ENCODE measurements around the gene FEM1B.
"Not testable (repeated sequence)": the region's sequence is repeated elsewhere in the genome, so short reads cannot be mapped to it uniquely, and the experiment has no call there.

Gene FEM1B

DNA sequence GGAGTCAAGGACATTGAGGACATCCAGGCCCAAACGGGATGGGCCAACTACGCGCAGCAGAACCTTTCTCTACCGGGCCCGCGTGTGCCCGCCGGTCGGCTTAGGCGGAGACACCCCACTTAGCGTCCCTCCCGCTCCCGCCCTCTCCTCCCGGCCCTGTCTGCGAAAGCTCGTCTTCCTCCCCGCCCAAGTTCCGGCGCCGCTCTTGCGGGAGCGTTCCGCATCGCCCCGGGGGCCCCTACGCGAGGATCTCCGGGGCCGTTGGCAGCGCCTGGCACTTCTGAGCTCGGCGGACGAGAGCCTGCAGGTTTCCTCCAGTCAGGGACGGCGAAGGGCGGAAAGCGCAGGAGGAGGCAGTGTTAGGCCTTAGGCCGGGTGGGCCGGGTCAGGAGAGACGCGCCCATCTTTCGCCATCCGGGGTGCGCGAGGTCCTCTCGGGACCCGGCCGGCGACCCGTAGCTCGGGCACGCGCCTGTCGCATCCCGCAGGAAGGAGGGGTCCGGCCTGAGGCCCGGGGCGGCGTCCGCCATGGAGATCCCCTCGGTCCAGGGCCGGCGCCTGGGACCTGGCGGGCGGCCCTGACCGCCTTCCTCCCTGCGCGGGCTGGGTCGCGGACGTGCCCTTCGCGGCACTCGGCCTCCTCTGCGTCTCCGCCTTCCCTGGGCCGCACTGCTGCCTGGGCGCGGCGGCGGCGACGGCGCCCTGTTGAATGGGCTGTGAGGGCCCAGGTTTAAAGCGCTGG lies at the start of gene FEM1B:
FEM1B (plus strand) TSS at position 143 of the 742 bp plus-strand sequence. CDS start 673 bp downstream, outside the sequence.
- peak; percentile 71 to 82 (median 79) for DNase-seq (ENCODE audit: low read depth in 4 of 4, low spot score in 1 of 4)

DNA sequence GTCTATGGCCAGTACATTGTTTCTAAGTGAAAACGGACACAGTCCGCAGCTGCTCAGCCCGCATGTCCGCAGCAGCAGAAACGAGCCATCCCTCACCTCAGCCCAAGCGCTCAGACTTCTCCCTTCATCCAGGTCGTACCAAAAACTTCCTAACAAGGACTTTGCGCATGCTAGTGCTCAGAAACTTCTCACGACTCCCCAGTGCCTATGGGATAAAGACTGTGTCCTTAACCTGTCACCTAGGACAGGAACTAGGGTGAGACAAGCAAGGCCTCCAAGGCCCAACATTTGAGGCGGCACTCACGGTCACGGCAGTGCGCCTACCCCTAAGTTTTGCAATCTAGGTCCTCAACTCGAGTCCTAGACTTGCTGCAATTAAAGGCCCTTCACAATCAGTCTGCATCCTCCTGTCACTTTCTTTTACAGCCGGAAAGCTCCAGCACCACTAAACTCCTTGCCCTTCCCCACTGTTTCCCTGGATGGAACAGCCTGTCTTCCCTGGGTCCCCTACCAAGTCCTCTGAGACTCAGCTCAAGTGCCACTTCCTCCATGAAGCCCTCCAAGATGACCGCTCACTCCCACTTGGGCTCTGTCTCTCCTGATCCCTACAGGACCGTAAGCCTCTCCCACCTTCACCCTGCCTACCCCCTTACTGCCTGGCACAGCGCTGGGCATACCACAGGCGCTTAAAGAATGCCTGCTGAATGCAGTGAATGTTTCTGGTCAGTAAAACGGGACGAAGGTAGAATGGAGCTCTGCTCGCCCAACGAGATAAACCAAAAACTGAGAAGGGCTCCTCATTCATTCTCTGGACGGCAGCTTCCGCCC lies 49.2 kb upstream of the FEM1B start:
- DNase-seq (ENCODE audit: low read depth in 4 of 4, low spot score in 1 of 4): no peak

DNA sequence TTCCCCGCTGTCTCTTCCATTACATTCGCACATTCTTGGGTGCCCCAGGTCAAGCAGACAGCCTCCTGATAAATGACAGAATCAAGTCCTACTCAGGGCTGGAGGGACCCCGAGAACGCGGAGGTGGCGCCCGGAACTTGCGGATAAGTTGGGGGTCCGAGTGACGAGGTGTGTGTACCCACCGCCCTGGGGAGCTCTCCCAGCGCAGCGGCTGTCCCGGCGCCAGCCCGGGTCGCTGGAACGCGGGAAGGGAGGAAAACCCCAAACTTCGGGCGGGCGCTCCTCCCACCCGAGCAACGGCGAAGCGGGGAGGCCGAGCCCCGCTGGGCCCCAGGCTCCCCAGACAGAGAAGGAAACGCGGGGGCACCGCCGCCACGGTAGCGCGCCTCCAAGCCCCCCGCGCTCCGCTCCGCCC lies 48.6 kb upstream of the FEM1B start:
- DNase-seq (ENCODE audit: low read depth in 4 of 4, low spot score in 1 of 4): no peak

DNA sequence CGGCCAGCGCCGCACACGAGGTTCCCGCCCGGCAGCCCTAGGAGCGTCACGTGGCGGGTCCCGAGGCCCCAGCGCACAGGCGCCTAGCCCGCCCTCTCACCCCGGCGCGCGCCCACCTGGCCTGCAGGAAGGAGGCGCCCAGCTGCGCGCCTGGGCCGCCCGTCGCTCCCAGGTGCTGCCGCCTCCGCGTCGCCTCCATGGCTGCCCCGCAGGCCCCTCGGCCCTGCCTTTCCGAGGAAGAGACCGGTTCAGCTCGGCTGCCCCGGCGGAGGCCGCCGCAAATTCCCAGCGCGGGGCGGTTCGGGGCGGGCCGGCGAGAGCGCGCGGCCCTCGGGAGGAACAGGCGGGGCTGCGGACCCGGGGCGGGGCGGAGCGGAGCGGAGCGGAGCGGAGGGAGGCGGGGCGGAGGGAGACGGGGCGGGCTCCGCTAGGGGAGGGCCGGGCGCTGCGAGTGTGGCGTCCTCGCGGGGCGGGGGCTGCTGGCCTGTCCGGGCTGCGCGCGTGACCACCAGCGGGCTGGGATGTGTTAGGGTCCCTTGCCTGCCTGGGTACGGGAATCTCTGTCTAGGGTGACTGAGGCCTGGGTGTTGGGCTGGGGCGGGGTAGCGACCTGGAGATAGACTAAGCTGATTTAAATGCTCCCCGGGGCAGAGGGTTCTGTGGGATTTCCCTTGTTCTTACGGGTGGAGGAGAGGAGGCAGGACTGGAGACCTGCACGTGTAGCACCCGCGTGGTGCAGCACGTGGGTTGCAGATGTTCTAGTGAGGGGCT lies 48.0 kb upstream of the FEM1B start, which contains the start of gene CLN6:
CLN6 (minus strand) TSS at position 343 of the 771 bp plus-strand sequence; CDS start at position 199, 144 bp downstream.
- DNase-seq (ENCODE audit: low read depth in 4 of 4, low spot score in 1 of 4): peak; percentile 56 to 83 (median 76)

DNA sequence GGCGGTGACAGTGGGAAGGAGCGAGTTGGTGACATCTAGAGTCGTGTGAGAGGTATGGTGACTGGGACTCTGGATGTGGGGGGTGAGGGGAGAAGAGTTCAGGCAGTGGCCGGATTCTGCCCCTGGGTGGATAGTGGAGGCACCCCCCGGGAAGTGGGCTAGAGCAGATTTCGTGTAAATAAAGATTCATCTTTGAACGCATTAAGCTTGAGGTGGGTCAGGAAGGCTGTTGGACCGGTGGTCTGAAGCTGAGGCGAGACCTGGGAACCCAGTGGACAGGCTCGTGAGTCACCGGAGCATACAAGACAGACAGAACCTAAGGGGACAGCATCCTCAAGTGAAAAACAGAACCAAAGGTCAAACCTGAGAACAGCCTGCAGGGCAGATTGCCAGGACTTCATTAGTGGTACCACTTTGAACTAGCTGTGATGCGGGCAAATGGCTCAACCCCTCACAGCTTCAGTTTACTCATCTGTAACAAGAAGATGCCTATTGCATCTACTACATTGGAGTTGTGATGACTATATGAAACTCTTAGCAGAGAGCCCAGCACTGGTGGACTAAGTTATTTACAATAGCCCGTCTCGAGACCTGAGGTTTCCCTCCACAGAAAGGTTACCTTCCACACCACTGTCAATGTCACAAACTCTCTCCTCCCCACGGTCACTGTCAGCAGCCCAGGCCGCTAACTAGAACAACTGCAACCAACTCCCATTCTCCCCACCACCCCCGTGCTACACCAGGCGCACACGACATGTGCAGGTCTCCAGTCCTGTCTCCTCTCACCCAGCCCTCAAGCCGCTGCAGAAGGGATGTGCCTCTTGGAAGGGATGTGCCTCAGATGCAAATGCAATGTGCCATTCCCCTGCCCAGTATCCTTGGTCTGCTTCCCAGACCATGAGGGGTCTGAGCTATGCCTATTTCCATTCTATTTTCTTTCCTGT lies 47.1 kb upstream of the FEM1B start:
- peak in 1 of 4 experiments; percentile 3 for DNase-seq (ENCODE audit: low read depth in 4 of 4, low spot score in 1 of 4)

DNA sequence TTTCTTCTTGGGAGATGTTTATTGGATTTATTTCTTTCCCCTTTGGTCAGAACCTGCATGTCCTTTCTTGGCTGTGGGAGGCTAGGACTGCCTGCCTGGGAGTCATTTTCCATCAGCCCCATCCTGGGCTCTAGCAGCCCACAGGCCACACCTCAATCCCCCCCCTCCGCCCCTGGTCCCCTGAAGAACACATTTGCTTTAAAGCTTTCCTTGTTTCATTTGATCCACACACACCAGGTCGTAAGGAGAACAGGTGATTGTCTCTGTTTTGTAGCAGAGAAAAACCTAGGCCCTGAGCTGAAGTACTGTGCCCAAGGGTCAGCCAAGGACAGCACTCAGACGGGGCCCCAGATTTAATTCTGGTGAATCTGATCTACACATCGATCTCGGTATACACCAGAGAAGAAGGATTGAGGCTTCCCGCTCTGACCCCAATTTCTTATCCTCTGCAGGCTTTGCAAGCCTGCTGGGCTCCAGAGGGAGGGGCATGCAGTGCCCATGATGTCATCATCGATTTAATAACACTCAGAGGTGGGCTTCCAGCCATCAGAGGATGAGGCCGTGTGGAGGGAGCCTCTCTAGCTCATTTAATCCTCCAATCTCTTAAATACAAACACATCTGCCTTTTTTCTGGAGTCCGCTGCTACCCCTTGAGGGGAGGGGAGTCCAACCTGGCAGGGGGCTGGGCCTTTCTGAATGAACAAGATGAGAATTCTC lies 46.3 kb upstream of the FEM1B start:
- DNase-seq (ENCODE audit: low read depth in 4 of 4, low spot score in 1 of 4): no peak

DNA sequence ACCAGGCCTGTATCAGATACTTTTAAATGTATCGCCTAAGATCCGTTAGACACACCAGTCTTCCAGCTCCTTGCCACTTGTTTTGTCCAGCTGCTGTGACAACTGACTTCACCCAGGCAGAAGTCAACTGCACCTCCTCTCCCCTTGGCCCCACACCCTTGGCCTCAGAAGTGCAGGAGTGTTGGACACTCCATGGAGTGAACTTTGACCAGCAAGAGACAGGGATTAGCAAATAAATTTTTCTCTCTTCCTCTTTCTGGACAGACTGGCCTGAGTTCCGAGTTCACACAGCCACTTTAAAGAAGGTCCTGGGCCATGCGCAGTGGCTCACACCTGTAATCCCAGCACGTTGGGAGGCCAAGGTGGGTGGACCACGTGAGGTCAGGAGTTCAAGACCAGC lies 45.1 kb upstream of the FEM1B start:
- no peak for DNase-seq (ENCODE audit: low read depth in 4 of 4, low spot score in 1 of 4)

DNA sequence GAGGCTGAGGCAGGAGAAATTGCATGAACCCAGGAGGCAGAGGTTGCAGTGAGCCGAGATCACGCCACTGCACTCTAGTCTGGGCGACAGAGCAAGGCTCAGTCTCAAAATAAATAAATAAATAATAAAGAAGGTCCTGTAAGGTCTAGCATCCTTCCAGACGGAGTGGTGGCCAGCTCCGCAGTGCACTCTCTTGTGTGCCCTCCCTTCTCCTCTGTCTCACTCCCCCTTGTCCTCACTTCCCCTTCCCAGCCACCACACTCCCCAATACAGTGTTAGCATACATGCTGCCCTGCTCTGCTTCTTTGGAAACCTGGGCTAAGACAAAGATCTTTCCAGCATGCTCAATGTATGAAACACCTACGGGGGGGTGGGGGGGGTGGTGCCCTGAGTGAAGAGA lies 44.6 kb upstream of the FEM1B start:
- DNase-seq (ENCODE audit: low read depth in 4 of 4, low spot score in 1 of 4): no peak

DNA sequence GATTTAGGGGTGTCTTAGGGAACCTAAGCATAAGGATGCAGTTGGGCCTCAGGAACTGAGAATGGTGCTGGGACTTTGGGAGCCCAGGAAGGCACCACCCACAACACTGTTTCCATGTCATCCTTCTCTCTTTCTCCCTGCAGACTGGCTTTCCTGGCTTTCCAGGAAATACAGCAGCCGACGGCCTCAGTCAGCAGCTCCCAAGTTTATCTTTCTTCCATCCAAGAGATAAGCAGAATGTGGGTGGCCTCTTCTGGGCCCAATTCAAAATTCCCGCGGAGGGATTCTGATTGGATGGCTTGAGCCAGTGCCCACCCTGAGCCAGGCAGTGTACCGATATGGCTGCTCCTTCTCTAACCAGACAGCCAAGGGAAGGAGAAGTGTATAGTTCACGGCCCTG lies 43.5 kb upstream of the FEM1B start:
- no peak for DNase-seq (ENCODE audit: low read depth in 4 of 4, low spot score in 1 of 4)

DNA sequence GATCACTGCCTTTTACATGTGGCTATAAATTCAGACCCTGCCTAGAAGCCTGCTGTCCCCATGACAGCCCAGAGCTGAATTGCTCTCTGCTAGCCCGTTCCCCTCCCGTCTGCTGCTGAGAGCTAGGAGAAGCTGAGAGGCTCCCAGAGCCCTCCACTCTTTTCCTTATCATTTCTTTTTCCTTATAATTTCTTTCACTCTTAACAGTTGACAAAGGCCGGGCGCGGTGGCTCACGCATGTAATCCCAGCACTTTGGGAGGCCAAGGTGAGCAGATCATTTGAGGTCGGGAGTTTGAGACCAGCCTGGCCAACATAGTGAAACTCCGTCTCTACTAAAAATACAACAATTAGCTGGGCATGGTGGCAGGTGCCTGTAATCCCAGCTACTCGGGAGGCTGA lies 43.0 kb upstream of the FEM1B start:
- DNase-seq (ENCODE audit: low read depth in 4 of 4, low spot score in 1 of 4): not testable (repeated sequence)

DNA sequence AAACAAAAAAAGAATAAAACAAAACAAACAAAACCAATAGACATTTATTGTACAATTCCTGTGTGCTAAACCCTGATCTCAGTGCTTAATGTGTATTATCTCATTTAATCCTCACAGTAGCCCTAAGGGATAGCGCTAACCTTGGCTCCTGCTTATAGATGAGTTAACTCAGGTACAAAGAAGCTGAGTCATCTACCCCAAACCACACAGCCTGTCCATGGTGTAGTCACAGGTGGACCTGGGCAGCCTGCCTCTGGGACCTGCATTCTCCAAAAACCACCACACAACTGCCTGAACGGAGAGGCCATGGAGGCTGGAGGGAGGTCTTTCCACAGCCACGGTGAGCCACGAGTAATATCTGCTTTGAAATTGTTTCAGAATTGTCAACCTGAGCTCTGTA lies 42.5 kb upstream of the FEM1B start:
- DNase-seq (ENCODE audit: low read depth in 4 of 4, low spot score in 1 of 4): no peak

DNA sequence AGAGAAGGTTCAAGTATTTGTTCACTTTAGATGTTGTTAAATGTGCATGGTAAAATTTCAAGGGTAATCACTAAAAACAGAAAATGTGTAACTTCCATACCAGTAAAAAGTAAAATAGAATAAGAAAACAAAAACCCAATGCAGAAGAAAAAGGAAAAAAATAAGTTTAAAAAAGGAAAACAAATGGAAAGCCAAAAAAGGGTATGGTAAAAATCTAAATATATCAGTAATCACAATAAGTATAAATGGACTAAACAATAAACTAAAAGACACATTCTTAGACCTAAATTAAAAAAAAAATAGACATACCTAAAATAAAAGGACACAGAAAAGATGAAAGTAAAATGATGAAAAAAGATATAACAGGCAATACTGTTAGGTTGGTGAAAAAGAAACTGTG lies 38.5 kb upstream of the FEM1B start:
- no peak for DNase-seq (ENCODE audit: low read depth in 4 of 4, low spot score in 1 of 4)

DNA sequence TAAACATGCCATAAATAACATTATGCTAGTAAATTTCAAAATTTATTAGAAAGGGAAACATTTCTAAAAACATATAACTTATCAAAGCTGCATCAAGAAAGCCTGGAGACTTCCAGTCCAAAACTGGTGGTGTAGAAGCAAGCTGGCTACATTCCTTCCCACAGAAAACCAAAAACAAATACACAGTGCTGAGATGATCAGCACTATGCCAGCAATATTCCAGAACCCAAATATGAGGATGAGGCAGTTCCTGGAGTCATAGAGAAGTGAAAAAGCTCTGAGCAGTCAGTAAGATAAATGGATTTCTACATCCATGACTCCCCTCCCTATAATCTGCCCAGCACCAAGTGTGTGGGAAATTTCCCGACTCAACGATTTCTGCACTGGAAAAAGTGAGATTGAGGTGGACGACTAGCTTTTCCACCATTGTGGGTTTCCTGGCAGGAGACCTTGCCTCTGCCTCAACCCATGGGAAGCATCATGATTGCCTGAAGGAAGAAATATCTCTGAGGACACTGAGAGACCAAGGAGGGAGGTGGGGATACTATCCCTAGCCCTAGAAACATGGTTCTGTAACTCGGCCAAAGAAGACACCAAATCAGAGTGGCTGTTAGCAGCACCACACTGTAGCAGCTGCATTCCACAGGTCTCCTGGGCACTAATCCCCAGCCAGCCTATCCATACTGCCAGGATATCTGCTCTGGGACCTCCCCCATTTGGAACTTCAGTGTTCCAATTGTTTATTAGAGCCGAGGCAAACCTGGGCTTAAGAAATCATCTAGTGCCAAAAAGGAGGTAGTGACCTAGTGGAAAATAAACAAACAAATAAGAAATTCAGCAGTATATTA lies 36.2 kb upstream of the FEM1B start:
- no peak for DNase-seq (ENCODE audit: low read depth in 4 of 4, low spot score in 1 of 4)

DNA sequence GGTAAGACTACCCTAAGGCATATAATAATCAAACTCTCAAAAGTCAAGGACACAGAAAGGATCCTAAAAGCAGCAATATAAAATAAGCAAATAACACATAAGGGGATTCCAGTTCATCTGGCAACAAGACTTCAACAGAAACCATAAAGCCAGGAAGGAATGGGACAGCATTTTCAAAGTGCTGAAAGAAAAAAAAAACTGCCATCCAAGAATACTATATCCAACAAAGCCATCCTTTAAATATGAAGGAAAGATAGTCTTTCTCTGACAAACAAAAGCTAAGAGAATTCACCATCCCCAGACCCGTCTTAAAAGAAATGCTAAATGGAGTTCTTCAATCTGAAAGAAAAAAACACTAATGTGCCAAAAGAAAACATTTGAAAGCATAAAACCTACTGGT lies 33.3 kb upstream of the FEM1B start:
- DNase-seq (ENCODE audit: low read depth in 4 of 4, low spot score in 1 of 4): no peak

DNA sequence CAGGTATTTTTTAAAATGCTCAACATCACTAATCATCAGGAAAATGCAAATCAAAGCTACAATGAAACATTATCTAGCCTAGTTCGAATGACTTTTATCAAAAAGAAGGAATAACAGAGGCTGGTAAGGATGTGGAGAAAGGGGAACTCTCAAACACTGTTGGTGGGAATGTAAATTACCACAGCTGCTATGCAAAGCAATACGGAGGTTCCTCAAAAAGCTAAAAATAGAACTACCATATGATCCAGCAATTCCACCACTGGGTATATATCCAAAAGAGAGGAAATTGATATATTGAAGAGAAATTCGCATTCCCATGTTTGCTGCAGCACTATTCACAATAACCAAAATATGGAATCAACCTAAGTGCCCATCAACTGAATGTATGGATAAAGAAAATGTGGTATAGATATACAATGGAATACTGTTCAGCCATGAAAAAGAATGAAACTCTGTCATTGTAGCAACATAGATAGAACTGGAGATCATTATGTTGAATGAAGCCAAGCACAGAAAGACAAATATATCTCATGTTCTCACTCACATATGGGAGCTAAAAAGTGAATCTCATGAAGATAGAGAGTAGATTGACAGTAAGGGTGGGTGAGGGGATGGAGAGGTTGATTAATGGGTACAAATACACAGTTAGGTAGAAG lies 28.4 kb upstream of the FEM1B start:
- no peak for DNase-seq (ENCODE audit: low read depth in 4 of 4, low spot score in 1 of 4)

DNA sequence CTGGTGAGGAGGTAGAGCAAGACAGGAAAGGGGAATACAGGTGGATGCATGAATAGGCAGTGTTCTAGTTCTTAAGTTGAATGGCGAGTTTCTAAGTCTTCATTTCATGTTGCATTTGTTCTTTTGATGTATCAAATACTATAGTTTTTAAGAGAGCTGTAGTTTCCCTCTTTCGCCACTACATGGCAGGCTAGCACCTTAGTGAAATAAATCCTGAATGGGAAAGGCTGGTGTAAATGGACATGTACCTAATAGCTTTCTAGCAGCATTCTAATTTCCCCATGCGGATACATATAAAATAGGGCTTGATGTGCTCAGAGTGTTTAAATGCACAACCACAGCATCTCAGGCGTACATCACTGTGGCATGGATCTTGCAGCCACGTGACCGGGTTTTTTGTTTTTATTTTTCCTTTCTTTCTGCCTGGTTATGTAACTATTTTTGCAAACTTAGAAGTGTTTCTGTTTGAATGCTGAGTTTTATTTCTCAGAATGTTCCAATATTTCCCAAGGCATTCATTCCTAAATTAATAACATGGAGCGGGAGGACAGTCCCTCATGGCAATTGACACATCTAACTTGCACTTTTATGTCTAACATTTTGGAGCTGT lies 24.5 kb upstream of the FEM1B start:
- DNase-seq (ENCODE audit: low read depth in 4 of 4, low spot score in 1 of 4): no peak

DNA sequence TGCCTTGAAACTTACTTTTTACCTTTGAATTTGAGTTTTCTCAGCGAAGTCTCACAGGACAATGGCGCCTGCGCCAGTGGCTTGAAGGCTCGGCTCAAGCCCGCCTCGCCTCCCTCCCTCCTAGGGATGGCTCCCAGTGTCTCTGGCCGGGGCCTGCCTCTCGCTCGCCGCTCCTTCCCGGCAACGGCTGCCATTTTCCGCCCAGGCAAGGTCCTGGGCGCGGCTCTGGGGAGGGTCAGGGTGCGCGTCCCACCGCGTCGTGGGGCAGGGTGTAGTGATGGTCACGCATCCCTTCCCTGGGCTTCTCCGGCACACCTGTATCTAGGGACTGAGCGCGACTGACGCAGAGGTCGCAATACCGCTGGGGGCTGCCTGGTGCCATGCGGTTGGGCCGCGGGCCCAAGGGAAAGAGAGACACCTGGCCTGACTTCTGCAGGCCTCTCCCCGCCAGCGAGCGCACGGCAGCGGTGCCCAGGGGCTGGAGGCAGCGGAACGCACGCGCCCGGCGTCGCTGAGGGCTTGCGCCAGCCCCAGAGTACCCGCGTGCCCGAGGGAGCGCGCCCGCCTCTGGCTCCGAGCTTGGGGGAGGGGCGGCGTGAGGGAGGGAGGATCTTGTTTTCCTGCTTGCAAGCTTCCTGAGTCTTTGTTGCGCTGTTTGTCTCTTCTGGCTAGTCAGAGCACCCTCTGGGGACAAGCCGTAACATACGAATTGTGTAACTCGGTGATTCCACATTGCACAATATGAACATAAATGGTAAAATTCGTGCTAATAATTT lies 20.7 kb upstream of the FEM1B start:
- DNase-seq (ENCODE audit: low read depth in 4 of 4, low spot score in 1 of 4): peak in 2 of 4 experiments; percentile 51 to 65

All from stimulated activated CD4-positive, alpha-beta T cell treated with anti-CD3 and anti-CD28 coated beads, Interleukin-1b, Interleukin-23, amount 100 ng/mL, for 24 hours (primary cell).